Activated CD4-positive, CD25-positive, alpha-beta regulatory T cell treated with anti-CD3 and anti-CD28 coated beads, Interleukin-2, amount 50 U/mL, for 24 hours (primary cell): Measurements from ENCODE around the gene RAB1B.
A peak's percentile ranks its signal among the peaks of the same experiment; 100 is the strongest.
"Not testable (repeated sequence)": the region's sequence is repeated elsewhere in the genome, so short reads cannot be mapped to it uniquely, and the experiment has no call there.

Source experiments
- ATAC-seq, 2 donors: fragments of 150-1000 bp; cut with Tn5 transposase; one replicate each; pipeline ENCODE4 v1.10.0; 2021; ENCODE audit warnings: mild to moderate bottlenecking in 1 of 2, moderate library complexity in 1 of 2

Gene RAB1B

DNA sequence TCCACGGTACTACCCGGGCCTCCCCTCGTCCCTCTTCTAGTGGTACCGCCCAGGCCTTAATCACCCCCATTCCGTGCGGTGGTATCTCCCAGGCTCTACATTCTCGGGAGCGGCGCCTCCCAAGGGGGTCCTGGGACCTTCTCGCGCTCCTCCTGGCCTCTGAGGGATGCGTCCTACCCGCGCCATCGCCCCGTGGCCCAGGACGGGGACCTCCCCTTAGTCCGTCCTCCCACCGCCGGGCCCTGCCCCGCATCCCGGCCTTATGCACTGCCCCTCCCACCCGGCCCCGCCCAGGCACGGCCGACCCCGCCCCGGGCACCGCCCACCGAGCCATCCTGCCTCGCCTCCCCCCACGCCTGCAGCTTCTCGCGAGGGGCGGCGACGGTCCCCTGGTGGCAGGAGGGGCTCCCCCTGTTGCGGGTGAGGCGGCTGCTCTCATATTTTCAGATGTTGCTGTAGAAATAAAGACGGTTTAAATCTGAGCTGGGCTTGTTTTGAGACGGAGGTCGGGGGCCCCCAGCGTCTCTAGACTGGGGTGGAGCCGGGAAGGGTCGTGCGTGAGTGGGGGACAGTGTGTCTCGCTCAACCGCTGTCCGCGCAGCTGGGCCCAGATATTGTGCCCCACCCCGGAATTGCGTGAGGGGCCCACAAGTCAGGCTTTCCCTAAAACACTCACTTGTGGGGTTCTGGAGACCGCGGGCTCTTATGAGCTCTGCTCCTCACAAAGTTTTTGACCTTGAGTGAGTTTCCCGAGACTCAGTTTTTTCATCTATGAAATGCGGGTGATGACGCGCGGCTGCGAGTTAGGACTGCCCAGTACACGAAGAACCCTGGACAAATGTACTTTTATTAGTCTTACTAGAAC, 828 bp upstream of the RAB1B start:
- peak; percentile 54 to 56 for ATAC-seq

DNA sequence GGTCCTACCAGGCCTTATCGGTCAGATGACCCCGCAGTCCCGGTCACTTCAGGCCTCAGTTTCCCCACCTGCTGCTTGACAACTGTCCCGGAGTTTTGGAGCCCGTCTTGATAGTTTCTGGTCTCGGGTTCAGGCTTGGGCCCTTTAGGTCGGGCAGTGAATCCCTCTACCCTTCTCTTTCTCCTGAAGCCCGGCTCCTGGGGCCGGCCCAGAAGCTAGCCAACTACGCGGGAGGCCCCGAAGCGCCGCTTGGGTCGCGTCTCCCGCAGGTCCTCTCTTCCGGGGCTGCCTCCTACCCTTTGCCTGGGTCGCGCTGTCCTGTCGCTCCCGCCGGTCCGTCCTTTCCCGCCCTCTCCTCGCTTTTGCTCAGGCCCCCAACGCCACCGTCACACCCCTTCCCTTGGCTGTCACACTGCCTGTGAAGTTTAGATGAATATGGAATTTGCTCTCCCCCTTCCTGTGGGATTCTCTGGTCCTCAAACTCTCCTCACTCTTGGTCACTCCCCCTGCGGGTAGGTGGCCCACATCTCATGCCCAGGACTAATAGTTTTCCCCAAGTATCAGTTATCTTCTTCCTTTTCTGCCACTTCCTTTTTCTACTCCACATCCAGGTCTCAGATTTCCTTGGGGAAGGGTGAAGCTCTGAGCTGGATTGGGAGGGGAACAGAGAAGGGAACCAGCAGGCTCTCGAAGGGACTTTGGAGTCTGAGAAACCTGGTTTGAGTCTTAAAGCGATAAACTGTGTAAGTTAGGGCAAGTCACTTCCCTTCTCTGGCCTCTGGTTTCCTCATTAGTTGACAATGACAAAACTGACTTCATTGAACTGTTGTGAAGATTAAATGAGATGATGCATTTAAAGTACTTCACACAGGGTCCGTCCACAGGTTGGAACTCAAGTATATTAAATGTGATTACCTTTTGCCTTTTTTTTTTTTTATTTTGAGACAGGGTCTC, 790 bp downstream of the RAB1B start:
- ATAC-seq: no peak

DNA sequence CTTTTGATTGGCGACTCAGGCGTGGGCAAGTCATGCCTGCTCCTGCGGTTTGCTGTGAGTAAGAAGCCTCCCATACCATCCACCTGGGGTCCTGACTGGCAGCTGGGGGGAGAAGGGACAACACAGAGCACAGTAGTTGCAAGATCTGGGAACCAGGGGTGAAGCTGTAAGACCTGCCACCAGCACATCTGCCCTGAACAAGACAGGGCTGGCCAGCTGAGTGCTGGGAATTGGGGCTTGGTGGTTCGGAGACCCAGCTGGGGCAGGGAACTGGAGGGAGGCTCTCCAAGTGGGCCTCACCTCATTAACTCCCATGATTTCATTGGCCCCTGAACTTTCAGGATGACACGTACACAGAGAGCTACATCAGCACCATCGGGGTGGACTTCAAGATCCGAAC, 3.4 kb downstream of the RAB1B start:
- ATAC-seq: no peak

DNA sequence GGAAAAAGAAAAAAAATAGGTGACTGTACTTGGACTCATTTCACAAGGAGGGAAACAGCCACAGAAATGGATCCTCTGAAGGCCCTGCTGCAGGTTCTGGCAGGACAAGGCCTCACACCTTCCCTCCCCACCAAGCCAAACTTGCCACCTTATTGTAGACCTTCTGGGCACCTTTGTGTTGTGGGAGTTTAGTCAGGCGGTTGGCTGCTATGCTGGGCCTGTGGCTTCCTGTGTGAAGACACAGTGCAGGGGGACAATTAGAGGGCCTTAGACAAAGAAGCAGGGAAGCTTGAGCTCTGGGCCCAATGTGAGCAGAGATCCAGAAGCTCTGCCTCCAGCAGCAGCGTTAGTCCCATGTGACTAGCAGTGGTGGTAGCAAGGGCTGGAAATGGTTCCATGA, 4.2 kb downstream of the RAB1B start:
- no peak for ATAC-seq

DNA sequence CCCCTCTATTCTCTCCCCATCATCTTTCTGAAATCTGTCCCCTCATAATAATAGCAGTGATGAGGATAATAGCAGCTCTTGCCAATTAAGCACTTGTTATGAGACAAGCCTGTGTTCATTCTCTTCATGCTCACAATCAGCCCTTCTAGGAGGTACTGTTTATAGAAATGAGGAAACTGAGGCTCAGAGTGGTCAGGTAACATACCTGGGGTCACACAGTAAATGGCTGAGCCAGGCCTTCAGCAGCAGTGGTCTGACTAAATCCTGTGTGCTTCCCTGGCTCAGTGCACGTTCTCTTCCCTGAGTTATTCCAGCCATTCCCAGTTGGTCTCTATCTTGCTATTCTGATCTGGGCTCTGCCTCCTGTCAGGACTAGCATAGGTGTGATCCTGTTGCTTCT, 5.8 kb downstream of the RAB1B start:
- ATAC-seq: no peak

DNA sequence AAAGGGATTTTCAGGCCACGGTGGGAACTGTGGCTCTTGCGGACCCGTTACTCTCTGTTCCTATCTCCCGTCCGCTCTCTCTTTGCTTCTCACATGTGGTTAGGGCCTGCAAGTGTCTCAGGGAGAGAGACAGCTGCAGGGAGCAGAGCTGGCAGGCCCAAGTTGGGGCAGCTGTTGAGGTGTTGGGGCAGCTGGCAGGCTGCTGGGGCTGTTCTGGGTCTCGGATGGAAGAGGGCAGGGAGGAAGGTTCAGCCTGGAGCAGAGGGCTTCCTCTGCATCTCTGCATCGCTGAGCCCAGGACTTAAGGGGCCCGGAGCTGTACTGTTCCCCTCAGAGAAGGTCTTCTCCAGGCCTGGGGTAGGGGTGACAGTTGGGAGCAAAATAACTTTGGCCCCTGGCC, 7.0 kb downstream of the RAB1B start:
- no peak for ATAC-seq

DNA sequence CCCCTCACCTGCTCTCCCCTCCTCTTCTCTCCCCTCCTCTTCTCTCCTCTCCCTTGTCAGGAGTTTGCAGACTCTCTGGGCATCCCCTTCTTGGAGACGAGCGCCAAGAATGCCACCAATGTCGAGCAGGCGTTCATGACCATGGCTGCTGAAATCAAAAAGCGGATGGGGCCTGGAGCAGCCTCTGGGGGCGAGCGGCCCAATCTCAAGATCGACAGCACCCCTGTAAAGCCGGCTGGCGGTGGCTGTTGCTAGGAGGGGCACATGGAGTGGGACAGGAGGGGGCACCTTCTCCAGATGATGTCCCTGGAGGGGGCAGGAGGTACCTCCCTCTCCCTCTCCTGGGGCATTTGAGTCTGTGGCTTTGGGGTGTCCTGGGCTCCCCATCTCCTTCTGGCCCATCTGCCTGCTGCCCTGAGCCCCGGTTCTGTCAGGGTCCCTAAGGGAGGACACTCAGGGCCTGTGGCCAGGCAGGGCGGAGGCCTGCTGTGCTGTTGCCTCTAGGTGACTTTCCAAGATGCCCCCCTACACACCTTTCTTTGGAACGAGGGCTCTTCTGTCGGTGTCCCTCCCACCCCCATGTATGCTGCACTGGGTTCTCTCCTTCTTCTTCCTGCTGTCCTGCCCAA, 7.7 kb downstream of the RAB1B start:
- no peak for ATAC-seq

DNA sequence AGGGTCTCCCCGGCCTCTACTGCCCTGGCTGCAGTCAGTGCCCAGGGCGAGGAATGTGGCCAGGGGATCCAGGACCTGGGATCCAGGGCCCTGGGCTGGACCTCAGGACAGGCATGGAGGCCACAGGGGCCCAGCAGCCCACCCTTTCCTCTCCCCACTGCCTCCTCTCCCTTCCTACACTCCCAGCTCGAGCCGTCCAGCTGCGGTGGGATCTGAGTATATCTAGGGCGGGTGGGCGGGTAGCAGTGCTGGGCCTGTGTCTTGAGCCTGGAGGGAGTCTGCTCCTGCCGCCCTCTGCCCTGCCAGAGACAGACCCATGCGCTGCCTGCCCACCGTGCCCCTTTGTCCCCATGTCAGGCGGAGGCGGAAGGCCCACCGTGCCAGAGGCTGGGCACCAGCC, 8.2 kb downstream of the RAB1B start:
- not testable (repeated sequence) for ATAC-seq

DNA sequence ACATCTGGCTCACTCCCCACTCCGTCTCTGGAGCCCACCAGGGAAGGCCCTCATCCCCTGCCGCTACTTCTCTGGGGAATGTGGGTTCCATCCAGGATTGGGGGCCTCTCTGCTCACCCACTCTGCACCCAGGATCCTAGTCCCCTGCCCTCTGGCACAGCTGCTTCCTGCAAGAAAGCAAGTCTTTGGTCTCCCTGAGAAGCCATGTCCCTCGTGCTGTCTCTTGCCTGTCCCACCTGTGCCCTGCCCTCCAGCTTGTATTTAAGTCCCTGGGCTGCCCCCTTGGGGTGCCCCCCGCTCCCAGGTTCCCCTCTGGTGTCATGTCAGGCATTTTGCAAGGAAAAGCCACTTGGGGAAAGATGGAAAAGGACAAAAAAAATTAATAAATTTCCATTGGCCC, 8.6 kb downstream of the RAB1B start:
- not testable (repeated sequence) for ATAC-seq

DNA sequence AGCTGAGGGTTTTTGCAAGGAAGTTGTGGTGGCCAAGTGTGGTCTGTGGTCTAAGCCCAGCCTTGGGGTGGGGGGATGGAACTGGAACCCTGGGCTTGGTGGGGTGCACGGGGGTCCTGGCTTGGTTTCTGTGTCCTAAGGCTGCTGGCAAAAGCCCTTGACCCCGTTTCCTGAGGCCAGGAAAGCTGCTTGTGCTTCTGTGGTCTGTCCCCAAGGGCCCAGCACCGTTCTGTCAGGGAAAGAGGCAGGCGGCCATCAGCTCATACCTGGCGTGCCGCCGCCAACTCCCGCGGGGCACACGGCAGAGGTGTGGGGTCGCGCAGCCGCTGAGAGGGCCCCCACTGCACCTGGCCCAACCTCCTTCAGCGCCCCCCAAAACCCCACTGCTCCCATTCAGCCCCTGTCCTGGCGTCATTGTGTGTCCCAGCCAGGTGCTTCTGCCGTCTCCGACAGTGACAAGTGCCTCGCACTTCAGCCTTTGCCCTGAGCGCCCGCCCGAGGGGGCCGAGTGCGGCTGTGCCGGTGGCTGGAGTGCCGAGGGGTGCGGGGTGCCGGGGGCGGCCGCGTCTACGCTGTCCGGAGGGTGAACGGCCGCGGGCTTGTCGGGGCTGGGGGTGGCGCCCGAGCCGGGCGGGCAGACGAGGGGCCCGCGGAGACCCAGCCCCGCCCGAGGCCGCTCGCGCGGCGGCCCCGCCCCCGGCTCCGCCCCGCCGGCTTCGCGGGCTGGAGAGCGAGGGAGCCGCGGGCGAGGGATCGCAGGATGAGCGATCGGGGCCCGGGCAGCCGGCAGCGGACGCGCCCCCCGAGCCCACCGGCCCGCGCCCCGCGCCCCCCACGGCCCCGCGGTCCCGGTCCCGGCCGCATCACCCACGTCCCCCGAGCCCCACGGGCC, 9.3 kb downstream of the RAB1B start, which contains the start of gene CNIH2:
Gene CNIH2, plus strand, starts transcription at position 705 of the 892 bp plus-strand sequence. CDS start 282 bp downstream, outside the sequence.
- ATAC-seq: peak; percentile 36 to 44

DNA sequence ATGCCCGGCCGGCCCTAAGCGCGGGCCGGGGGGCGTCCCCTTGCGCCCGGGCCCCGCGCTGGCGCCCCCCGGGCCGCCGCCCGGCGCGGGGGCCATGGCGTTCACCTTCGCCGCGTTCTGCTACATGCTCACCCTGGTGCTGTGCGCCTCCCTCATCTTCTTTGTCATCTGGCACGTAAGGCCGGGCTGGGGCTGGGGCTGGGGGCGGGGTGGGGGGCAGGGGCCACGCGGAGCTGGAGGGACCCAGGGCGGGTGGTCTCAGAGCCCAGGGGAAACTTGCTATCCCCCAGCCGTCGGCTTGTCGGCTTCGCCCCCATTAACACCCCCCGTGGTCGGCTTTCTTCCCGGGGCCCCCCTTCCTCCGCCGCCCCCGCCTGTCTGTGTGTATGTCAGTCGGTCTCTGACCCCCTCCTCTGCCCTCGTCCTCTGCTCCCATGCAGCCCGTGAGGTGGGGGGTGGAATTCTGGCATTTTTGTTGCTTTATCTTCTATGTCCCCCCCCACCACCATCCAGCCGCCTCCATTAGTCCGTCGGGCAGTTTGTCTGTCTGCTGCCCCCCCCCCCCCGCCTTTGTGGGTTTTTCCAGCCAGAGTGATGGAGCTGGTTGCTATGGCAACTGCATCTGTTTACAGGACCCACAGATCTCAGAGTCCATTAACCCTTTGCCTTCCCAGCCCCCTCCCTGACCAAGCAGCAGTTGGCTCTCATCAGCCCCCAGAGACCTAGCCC, 10.1 kb downstream of the RAB1B start:
- no peak for ATAC-seq

DNA sequence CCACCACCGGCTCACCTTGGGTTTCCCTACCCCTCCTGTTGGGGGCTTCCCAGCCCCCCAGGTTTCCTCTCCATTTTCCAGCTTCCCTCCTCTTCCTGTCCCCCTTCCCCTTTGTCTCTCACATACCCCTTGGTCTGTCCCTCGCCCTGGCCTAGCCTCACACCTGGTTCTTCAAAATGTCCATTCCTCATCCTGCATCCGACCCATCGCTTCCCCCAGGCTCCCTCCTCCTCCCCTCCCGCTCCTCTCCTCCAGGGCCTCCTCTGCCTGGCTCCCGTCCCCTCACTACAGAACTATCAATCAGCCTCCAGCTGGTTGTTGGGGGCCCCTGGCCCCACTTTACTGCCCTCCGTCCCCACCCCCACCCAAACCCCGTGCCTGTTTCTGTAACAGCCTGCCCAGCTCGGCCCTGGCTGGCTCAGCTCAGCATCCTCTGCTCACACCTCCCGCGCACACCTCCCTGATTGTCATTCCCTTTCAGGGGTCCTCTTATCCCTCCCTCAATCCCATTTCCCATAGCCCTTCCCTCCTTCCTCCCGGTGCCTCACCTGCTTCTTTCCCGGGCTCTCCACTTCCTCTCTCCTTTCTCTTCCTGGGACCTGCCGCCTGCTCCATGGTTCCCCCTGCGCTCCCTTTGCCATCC, 10.8 kb downstream of the RAB1B start:
- no peak for ATAC-seq

DNA sequence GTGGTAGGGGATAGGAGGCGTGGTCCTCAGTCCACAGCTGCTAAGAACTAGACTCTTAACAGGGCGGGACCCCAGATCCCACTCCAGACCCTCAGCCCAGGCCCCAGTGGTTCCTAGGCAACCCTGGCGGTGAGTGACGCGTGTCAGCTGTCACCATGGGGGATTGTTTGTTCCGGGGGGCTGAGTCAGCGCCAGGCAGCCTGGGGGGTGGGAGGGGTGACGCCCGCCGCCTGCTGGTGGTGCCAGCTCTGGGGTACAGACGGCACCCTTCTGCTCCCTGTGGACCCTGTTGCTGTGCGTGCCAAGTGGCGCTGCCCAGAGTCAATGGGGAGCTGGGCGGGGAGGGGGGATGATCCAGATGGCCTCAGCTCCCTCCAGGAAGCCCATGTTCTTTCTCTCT, 12.0 kb downstream of the RAB1B start:
- ATAC-seq: no peak

DNA sequence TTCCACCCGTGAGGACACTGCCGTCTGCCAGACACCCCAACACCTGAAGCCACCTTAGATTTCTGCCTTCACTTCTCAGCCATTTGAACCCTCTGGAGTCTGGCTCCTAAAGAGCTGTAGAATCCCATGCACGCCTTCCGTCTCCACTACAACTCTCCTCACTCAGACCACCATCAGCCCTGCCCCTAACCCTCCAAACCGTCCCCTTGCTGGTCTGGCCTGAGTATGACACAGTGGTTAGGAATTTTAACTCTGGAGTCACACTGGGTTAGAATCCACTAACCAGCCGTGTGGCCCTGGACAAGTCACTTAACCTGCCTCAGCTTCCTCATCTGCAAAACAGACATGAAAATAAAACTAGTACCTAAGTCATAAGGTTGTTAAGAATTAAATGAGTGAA, 12.6 kb downstream of the RAB1B start:
- ATAC-seq: no peak

DNA sequence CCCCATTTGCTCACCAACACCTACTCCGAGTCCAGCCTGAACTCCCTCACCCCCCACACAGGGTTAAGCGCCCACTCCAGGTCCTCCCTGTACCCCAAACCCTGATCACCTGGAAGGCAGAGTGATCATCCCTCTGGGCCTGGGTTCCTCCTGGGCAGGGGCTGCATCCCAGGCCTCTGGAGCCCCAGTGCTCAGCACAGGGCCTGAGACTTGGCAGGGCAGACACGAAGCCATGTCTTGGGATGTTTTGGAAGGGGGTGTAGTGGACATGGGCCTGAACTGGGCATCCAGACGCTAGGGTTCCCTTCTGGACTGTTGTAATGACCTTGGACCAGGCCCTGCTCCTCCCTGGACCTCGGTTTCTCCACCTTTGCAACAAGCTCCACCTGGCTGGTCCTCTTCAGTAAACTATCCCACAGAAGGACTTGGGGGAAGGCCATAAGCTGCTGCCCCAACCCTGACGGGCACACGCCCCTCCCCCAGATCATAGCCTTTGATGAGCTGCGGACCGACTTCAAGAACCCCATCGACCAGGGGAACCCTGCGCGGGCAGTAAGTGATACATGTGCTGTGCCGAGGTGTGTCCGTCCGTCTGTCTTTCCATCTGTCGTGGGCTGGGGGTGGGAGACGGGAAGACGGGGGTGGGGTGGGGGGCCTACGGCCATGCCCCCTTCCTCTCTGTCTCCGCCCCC, 13.5 kb downstream of the RAB1B start:
- no peak for ATAC-seq

DNA sequence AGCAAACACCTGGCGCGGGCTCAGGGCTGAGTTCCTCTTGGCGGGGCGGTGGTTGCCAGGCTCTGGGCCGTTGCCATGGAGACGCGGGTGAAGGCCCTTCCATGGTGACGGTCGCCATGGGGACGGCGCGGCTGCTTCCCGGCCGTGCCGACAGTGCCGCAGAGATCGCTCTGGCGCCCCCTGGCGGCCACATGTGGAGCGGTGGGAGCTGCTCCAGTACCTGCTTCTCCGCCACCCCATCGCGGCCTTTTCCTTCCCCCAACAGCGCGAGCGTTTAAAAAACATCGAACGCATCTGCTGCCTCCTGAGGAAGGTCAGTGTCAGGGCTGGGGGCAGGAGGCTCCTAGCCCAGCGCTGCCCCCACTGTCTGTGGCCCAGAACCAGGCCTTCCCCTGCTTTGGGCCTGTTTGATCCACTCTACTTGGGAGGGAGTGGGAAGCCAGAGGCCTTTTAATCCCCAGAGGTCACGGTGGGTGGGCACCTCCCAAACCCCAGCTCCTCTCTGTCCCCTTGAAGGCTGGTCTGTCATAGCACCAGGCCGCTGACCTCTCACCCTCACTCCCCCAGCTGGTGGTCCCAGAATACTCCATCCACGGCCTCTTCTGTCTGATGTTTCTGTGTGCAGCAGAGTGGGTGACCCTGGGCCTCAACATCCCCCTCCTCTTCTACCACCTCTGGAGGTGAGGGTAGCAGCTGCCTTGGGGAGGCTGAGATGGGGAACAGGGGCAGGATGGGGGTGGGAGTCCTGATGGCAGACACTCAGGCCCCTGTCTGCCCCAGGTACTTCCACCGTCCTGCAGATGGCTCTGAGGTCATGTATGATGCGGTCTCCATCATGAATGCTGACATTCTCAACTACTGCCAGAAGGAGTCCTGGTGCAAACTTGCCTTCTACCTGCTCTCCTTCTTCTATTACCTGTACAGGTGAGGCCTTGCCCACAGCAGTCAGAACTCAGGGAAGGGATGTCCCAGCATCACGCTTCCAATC, 14.3 kb downstream of the RAB1B start:
- peak; percentile 91 for ATAC-seq

DNA sequence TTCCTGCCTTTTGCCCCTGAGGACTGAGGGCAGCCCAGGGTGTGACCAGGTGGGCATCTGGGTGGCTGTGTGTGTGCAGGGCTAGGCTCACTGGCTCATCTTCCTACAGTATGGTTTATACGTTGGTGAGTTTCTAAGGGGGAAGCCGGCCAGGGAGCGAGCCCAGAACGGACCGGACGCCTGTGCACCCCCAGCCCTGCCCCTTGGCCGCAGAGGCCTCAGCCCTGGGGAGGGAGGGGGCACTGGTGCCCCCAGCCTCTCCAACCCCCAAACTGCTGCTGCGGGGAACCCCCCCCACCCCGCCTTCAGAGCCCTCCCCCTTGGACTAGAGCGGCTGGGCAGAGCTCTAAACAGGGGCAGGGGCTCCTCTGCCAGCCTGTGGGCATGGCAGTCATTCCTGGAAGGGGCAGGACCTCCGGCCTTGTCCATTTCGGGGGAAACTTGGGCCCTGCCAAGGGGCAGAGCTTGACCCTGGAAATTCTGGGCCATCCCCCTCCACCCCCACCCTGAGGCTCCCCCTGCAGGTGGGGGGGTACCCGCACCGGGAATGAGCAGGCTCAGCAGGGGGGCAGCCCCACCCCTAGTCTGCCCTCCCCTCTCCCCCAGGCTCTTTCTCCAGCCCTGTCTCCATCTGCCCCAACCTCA, 15.1 kb downstream of the RAB1B start:
- no peak for ATAC-seq

DNA sequence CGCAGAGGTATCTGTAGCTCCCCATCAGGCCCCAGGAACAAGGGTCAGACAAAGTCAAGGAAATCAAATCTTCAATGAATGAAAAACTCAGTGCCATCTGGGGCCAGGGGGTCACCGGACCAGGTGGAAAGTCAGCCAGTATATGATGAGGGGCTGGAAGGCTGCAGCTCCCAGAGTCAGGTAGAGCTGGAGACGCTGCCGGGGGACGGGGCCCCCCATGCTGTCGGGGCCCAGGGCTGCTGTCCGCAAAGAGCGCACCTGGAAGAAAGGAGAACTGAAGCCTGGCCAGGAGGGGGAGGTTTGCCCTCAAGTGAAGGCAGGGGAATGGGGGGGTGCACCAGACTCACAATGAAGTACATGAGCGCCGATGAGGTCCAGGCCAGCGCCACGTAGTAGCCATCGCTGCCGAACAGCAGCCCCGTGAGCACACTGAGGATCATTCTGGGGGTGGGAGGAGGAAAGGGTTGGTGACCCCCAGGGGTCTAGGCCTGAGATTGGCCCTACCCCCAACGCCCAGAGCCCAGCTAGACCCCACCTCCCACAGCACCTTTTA, 16.2 kb downstream of the RAB1B start:
- ATAC-seq: no peak
